Measurements from ENCODE around the gene ASIC4.

Gene ASIC4

GRCh38 chr2:219554350-219554749 lies 40.1 kb downstream of the ASIC4 start:
- DNase-seq, result no peak

GRCh38 chr2:219555956-219556355 lies 41.7 kb downstream of the ASIC4 start:
- DNase-seq, result no peak

GRCh38 chr2:219556413-219556812 lies 42.1 kb downstream of the ASIC4 start:
- DNase-seq, result no peak

- no peak for DNase-seq
Measured at GRCh38 chr2:219557320-219557719, 43.0 kb downstream of the ASIC4 start.

- no peak for DNase-seq
Measured at GRCh38 chr2:219557791-219558785, 43.8 kb downstream of the ASIC4 start.

GRCh38 chr2:219559156-219559915 lies 45.1 kb downstream of the ASIC4 start:
- no peak for DNase-seq

GRCh38 chr2:219560037-219560892 lies 46.0 kb downstream of the ASIC4 start:
- no peak for DNase-seq

- no peak for DNase-seq
Measured at GRCh38 chr2:219560893-219561178, 46.6 kb downstream of the ASIC4 start.

GRCh38 chr2:219561179-219562048 lies 47.1 kb downstream of the ASIC4 start:
- DNase-seq, result no peak

GRCh38 chr2:219562049-219563020 lies 48.1 kb downstream of the ASIC4 start:
- no peak for DNase-seq

- no peak for DNase-seq
Measured at GRCh38 chr2:219563271-219563928, 49.1 kb downstream of the ASIC4 start.

- no peak for DNase-seq
Measured at GRCh38 chr2:219565130-219566080, 51.1 kb downstream of the ASIC4 start.

GRCh38 chr2:219566640-219567039 lies 52.4 kb downstream of the ASIC4 start:
- no peak for DNase-seq

GRCh38 chr2:219567131-219567530 lies 52.8 kb downstream of the ASIC4 start:
- DNase-seq, result no peak

GRCh38 chr2:219567791-219568361 lies 53.6 kb downstream of the ASIC4 start:
- no peak for DNase-seq

- DNase-seq, result no peak
Measured at GRCh38 chr2:219569041-219569440, 54.8 kb downstream of the ASIC4 start.

- no peak for DNase-seq
Measured at GRCh38 chr2:219569635-219570034, 55.4 kb downstream of the ASIC4 start.

GRCh38 chr2:219570194-219570923 lies 56.1 kb downstream of the ASIC4 start:
- peak; percentile 20 for DNase-seq

All from NCI-H146 (cell line).